ENCODE measurements around the gene WDR91.

The WDR91 gene

DNA sequence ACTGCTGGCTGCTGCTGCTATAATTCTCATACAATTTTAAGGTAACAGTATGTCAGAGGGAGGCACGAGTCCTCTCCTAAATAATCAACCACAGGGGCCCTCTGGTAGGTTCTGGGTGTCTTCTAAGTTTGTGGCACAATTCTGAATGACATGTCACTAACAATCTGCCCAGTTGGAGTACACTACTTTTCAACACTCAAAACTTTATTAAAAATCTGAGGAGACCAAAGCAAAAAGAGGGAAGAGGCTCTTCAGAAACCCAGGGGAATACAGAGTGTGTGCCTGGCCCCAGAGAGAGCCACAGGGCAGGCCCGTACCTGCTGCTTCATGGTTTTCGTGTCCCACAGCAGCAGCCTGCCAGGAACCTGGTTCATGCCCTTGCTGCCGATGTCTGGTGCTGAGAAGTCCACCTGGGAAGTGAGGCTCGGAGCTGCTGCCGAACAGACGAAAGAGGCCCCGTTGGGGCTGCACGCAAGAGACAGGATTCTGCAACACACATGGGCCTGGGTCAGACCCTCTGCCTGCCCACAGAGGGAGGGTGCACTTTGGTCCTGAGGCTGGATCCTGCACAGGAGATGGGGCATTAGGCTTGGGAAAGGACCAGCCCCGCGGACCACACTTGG, 18.3 kb downstream of the WDR91 start:
- TF ChIP-seq FOXM1 (IDR thresholded peaks at IDR 0.05; ENCODE audit: borderline replicate concordance) = no peak
- no peak for TF ChIP-seq FOXK2 (IDR thresholded peaks at IDR 0.05)
- TF ChIP-seq HDGF (IDR thresholded peaks at IDR 0.05; ENCODE audit: borderline replicate concordance) = no peak
- no peak for TF ChIP-seq ZNF384 (IDR thresholded peaks at IDR 0.05)
- TF ChIP-seq PKNOX1 (IDR thresholded peaks at IDR 0.05) = no peak
- TF ChIP-seq SUZ12 (IDR thresholded peaks at IDR 0.05) = no peak
- no peak for TF ChIP-seq BHLHE40 (IDR thresholded peaks at IDR 0.05; ENCODE audit: borderline replicate concordance)
- no peak for TF ChIP-seq ELF4 (IDR thresholded peaks at IDR 0.05)
- DNase-seq (ENCODE audit: extremely low spot score) = no peak
- CTCF ChIA-PET = no interaction called here
- POLR2A ChIA-PET = no interaction called here

DNA sequence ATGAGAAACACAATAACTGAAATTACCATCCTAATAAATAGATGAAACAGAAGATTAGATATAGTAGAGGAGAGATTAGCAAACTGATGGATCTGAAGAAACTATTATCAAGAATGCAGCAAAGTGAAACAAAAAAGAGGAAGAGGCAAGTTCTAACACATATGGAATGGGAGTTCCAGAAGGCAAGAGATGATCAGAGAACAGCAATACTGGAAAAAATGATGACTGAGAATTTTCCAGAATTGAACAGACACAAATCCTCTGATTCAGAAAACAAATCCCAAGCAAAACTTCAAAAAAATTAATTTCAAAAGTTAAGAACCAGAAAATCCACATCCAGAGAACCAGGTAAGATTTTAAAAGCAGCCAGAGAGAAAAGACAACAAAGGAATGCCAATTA, 20.6 kb downstream of the WDR91 start:
- POLR2A ChIA-PET = no interaction called here
- CTCF ChIA-PET = no interaction called here
- TF ChIP-seq FOXM1 (IDR thresholded peaks at IDR 0.05; ENCODE audit: borderline replicate concordance) = no peak
- TF ChIP-seq FOXK2 (IDR thresholded peaks at IDR 0.05) = no peak
- TF ChIP-seq PKNOX1 (IDR thresholded peaks at IDR 0.05) = no peak
- TF ChIP-seq HDGF (IDR thresholded peaks at IDR 0.05; ENCODE audit: borderline replicate concordance) = no peak
- no peak for TF ChIP-seq LEF1 (IDR thresholded peaks at IDR 0.05; ENCODE audit: borderline replicate concordance)
- no peak for TF ChIP-seq CTBP1 (IDR thresholded peaks at IDR 0.05; ENCODE audit: borderline replicate concordance)
- no peak for TF ChIP-seq ELF4 (IDR thresholded peaks at IDR 0.05)
- no peak for TF ChIP-seq FOXA1 (IDR thresholded peaks at IDR 0.05)
- no peak for TF ChIP-seq L3MBTL2 (conservative IDR thresholded peaks at IDR 0.05)
- no peak for TF ChIP-seq TARDBP (IDR thresholded peaks at IDR 0.05)
- TF ChIP-seq NFRKB (IDR thresholded peaks at IDR 0.05) = no peak
- TF ChIP-seq BHLHE40 (IDR thresholded peaks at IDR 0.05; ENCODE audit: borderline replicate concordance) = no peak
- TF ChIP-seq ARNT (IDR thresholded peaks at IDR 0.05) = no peak
- no peak for TF ChIP-seq SUZ12 (IDR thresholded peaks at IDR 0.05)
- TF ChIP-seq ZNF384 (IDR thresholded peaks at IDR 0.05) = no peak
- no peak for TF ChIP-seq SP1 (IDR thresholded peaks at IDR 0.05)
- no peak for DNase-seq (ENCODE audit: extremely low spot score)

GRCh38 chr7:135189961-135190360, 21.4 kb downstream of the WDR91 start:
- DNase-seq (ENCODE audit: extremely low spot score) = no peak
- TF ChIP-seq L3MBTL2 (conservative IDR thresholded peaks at IDR 0.05) (no peak), FOXM1 (IDR thresholded peaks at IDR 0.05; ENCODE audit: borderline replicate concordance) (no peak), NFRKB (IDR thresholded peaks at IDR 0.05) (no peak), HDGF (IDR thresholded peaks at IDR 0.05; ENCODE audit: borderline replicate concordance) (no peak), ELF4 (IDR thresholded peaks at IDR 0.05) (no peak), PKNOX1 (IDR thresholded peaks at IDR 0.05) (no peak), LEF1 (IDR thresholded peaks at IDR 0.05; ENCODE audit: borderline replicate concordance) (no peak), SUZ12 (IDR thresholded peaks at IDR 0.05) (no peak), CTBP1 (IDR thresholded peaks at IDR 0.05; ENCODE audit: borderline replicate concordance) (no peak), BHLHE40 (IDR thresholded peaks at IDR 0.05; ENCODE audit: borderline replicate concordance) (no peak), ZNF384 (IDR thresholded peaks at IDR 0.05) (no peak), ARNT (IDR thresholded peaks at IDR 0.05) (no peak), FOXK2 (IDR thresholded peaks at IDR 0.05) (no peak)
- ChIA-PET CTCF (no interaction called here), POLR2A (interaction anchor here (0.6 kb wide), 1 partner anchor 21 kb away, joined by 3 read pairs; no protein-coding TSS in a partner anchor)

DNA sequence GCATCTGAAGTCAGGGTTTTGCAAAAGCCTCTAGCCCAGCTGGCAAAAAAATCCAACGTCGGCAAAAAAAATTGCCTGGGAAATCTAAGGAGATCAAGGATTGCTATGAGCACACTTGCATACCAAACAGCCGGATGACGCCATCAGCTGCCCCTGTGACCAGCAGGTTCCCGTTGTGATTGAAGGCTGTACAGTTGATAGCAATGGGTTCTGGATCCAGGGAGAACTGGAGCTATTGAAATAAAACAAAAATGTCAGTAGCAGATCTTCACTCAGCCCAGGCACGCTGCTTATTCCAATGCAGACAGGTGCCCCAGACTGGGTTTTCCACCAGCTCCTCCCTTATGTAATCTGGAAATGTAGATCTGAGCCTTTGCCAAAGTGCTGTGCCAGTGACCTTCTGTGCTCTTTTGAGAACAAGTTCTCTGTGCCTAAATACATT, 22.1 kb downstream of the WDR91 start:
- TF ChIP-seq NFRKB (IDR thresholded peaks at IDR 0.05) (no peak), FOXM1 (IDR thresholded peaks at IDR 0.05; ENCODE audit: borderline replicate concordance) (no peak), FOXK2 (IDR thresholded peaks at IDR 0.05) (no peak)
- POLR2A ChIA-PET = interaction anchor here (0.6 kb wide), 1 partner anchor 20 kb away, joined by 3 read pairs; no protein-coding TSS in a partner anchor
- no peak for DNase-seq (ENCODE audit: extremely low spot score)
- CTCF ChIA-PET = interaction anchor here (0.6 kb wide), 1 partner anchor 439 kb away, joined by 4 read pairs; no protein-coding TSS in a partner anchor

DNA sequence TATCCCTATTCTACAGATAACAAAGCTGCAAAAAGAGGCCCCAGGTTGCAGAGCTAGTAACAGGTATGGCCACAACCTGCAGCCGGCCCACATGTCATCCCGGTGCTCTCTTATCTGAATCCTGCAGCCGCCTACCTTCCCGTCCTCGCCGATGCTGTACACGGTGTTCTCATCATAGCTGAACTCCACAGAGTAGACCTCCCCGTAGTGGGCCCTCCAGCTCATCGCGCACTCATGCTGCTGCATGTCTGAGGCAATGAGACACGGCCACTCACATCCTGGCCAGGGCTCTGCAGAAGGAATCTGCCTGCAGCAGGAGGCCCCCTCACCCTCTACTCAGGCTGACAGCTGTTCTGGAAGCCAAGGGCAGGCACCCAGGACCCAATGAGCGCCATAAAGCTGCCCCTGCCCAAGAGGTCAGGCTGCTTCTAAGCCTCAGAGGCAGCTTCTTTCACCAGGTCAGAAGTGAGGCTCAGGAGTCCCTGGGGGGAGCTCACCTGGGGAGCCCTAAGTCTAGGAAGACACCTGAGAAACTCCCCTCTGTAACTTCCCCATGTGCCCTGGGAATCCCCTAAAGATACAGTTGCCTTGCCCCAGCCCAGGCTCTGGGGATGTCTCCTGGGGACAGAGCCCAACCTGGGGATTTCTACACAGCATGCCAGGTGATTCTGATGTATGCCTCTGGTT, 22.9 kb downstream of the WDR91 start:
- ChIA-PET POLR2A (interaction anchor here (0.9 kb wide), 1 partner anchor 14 kb away, joined by 3 read pairs; no protein-coding TSS in a partner anchor), CTCF (no interaction called here)
- DNase-seq (ENCODE audit: extremely low spot score) = no peak
- no peak for TF ChIP-seq FOXK2 (IDR thresholded peaks at IDR 0.05)
- TF ChIP-seq ELF4 (IDR thresholded peaks at IDR 0.05) = no peak
- no peak for TF ChIP-seq NFRKB (IDR thresholded peaks at IDR 0.05)
- TF ChIP-seq ARNT (IDR thresholded peaks at IDR 0.05) = no peak
- TF ChIP-seq HDGF (IDR thresholded peaks at IDR 0.05; ENCODE audit: borderline replicate concordance) = no peak
- TF ChIP-seq FOXA1 (IDR thresholded peaks at IDR 0.05) = no peak
- TF ChIP-seq SP1 (IDR thresholded peaks at IDR 0.05) = no peak
- no peak for TF ChIP-seq LEF1 (IDR thresholded peaks at IDR 0.05; ENCODE audit: borderline replicate concordance)
- no peak for TF ChIP-seq FOXM1 (IDR thresholded peaks at IDR 0.05; ENCODE audit: borderline replicate concordance)
- no peak for TF ChIP-seq CTBP1 (IDR thresholded peaks at IDR 0.05; ENCODE audit: borderline replicate concordance)
- TF ChIP-seq BHLHE40 (IDR thresholded peaks at IDR 0.05; ENCODE audit: borderline replicate concordance) = no peak

- ChIA-PET CTCF (no interaction called here), POLR2A (no interaction called here)
- TF ChIP-seq FOXA1 (IDR thresholded peaks at IDR 0.05) = no peak
- TF ChIP-seq NFRKB (IDR thresholded peaks at IDR 0.05) = no peak
- no peak for TF ChIP-seq HDGF (IDR thresholded peaks at IDR 0.05; ENCODE audit: borderline replicate concordance)
- no peak for TF ChIP-seq LEF1 (IDR thresholded peaks at IDR 0.05; ENCODE audit: borderline replicate concordance)
- no peak for TF ChIP-seq BHLHE40 (IDR thresholded peaks at IDR 0.05; ENCODE audit: borderline replicate concordance)
- TF ChIP-seq SP1 (IDR thresholded peaks at IDR 0.05) = no peak
- TF ChIP-seq FOXM1 (IDR thresholded peaks at IDR 0.05; ENCODE audit: borderline replicate concordance) = no peak
- TF ChIP-seq ARNT (IDR thresholded peaks at IDR 0.05) = no peak
- TF ChIP-seq TARDBP (IDR thresholded peaks at IDR 0.05) = no peak
- no peak for TF ChIP-seq SUZ12 (IDR thresholded peaks at IDR 0.05)
- no peak for TF ChIP-seq ZNF384 (IDR thresholded peaks at IDR 0.05)
- TF ChIP-seq FOXK2 (IDR thresholded peaks at IDR 0.05) = no peak
- no peak for TF ChIP-seq ELF4 (IDR thresholded peaks at IDR 0.05)
- no peak for TF ChIP-seq PKNOX1 (IDR thresholded peaks at IDR 0.05)
- TF ChIP-seq L3MBTL2 (conservative IDR thresholded peaks at IDR 0.05) = no peak
- TF ChIP-seq CTBP1 (IDR thresholded peaks at IDR 0.05; ENCODE audit: borderline replicate concordance) = no peak
- DNase-seq (ENCODE audit: extremely low spot score) = no peak
These were observed 24.5 kb downstream of the WDR91 start for GRCh38 chr7:135186841-135187253.
